ENCODE results near the gene GJA4. TPM values are rescaled to one million over a fixed set of nuclear protein-coding genes. Genes with fewer than 3 reads are reported as not detected.
A peak's percentile ranks its signal among the peaks of the same experiment; 100 is the strongest.
"Not testable (repeated sequence)": the region's sequence is repeated elsewhere in the genome, so short reads cannot be mapped to it uniquely, and the experiment has no call there.

Gene GJA4
- total RNA-seq, 2 donors from 2014 or later: not detected

DNA sequence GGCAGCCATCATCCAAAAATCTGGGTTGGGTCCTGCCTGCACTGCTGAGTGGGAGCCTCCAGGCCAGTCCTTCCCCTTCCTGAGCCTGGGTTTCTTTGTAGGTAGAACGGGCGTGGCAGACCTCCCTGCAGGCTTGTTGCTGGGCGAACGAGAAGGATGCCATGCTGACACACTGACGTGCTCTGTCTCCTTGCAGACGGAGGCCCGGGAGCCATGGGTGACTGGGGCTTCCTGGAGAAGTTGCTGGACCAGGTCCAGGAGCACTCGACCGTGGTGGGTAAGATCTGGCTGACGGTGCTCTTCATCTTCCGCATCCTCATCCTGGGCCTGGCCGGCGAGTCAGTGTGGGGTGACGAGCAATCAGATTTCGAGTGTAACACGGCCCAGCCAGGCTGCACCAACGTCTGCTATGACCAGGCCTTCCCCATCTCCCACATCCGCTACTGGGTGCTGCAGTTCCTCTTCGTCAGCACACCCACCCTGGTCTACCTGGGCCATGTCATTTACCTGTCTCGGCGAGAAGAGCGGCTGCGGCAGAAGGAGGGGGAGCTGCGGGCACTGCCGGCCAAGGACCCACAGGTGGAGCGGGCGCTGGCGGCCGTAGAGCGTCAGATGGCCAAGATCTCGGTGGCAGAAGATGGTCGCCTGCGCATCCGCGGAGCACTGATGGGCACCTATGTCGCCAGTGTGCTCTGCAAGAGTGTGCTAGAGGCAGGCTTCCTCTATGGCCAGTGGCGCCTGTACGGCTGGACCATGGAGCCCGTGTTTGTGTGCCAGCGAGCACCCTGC lies 1.4 kb downstream of the GJA4 start:
- H3K27me3 Mint-ChIP-seq: peaks cover 22% of the 10 kb centered on the region
- H3K36me3 Mint-ChIP-seq (ENCODE audit: low read depth): no peaks in the 10 kb centered on the region
- H3K4me1 Mint-ChIP-seq: peaks cover 6% of the 10 kb centered on the region
- H3K27ac Mint-ChIP-seq: no peak overlapping the region
- no peak for ATAC-seq (replicated peaks)
- H3K4me3 Mint-ChIP-seq: no peak overlapping the region
- no peaks in the 10 kb centered on the region for H3K9me3 Mint-ChIP-seq

DNA sequence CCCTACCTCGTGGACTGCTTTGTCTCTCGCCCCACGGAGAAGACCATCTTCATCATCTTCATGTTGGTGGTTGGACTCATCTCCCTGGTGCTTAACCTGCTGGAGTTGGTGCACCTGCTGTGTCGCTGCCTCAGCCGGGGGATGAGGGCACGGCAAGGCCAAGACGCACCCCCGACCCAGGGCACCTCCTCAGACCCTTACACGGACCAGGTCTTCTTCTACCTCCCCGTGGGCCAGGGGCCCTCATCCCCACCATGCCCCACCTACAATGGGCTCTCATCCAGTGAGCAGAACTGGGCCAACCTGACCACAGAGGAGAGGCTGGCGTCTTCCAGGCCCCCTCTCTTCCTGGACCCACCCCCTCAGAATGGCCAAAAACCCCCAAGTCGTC lies 2.0 kb downstream of the GJA4 start:
- no peaks in the 10 kb centered on the region for H3K36me3 Mint-ChIP-seq (ENCODE audit: low read depth)
- H3K27ac Mint-ChIP-seq: no peak overlapping the region
- peaks cover 6% of the 10 kb centered on the region for H3K4me1 Mint-ChIP-seq
- H3K9me3 Mint-ChIP-seq: no peaks in the 10 kb centered on the region
- peaks cover 21% of the 10 kb centered on the region for H3K27me3 Mint-ChIP-seq
- ATAC-seq (replicated peaks): no peak
- no peak overlapping the region for H3K4me3 Mint-ChIP-seq

DNA sequence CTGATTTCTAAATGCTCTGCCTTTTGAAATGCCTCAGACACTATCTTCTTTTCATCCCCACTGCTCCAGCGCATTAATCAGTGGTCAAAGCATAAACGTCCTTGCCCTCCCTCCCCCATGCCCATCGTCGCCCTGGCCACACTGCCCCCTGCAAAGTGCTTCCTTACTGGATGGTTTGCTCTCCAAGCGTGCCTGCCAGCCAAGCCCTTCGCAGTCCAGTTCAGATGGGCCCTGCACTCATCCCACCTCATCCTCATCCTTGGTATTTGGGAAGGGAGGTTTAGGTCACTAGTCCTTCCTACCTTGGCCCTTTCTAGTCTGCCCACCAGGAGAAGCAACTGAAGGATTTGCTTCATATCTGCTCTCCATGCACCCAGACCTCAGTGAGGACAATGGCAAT lies 3.1 kb downstream of the GJA4 start:
- Mint-ChIP-seq H3K9me3 (no peaks in the 10 kb centered on the region), H3K27me3 (peaks cover 11% of the 10 kb centered on the region), H3K36me3 (ENCODE audit: low read depth) (no peaks in the 10 kb centered on the region), H3K4me3 (no peak overlapping the region), H3K27ac (no peak overlapping the region), H3K4me1 (peaks cover 10% of the 10 kb centered on the region)
- no peak for ATAC-seq (replicated peaks)

DNA sequence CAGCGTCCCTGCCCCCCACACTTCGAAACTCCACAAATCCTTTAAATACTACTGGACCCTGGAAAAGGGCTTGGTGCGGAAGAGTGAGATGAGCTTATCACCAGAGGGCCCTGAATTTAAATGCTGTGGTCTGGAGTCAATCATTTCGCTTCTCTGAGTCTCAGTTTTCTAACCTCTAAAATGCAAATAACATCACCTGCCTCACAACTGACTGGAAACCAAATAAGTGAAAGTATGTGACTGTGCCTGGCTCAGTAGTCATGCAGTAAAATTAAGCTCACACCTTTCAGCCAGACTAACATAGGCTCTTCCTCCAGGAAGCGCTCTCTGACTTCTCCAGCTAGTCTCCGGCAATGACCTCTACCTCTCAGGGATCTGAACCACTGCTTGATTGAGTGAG lies 4.2 kb downstream of the GJA4 start:
- Mint-ChIP-seq H3K4me3 (no peak overlapping the region), H3K27ac (no peak overlapping the region), H3K9me3 (no peaks in the 10 kb centered on the region), H3K27me3 (peaks cover 4% of the 10 kb centered on the region), H3K36me3 (ENCODE audit: low read depth) (no peaks in the 10 kb centered on the region), H3K4me1 (peaks cover 10% of the 10 kb centered on the region)
- ATAC-seq (replicated peaks): peak; percentile 69

DNA sequence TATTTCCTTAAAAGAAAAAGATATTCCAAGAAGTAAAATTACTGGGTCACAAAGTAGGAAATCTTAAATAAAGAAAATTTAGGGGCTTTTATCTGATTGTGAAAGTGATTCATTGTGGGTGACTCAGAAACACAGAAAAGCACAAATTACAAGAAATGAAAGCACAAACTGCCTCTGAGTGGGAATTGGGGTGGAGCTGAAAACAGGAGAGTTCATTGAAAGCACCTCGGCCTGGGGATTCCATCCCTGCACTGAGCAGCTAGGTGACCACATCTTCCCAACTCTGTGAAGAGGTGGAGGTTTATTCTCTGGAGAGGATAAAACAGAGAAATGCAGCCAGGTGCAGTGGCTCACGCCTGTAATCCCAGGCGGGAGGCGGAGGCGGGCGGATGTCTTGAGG lies 7.4 kb downstream of the GJA4 start:
- H3K4me1 Mint-ChIP-seq: peaks cover 10% of the 10 kb centered on the region
- peak overlapping the region; percentile 51 for H3K27ac Mint-ChIP-seq
- H3K27me3 Mint-ChIP-seq: no peaks in the 10 kb centered on the region
- H3K36me3 Mint-ChIP-seq (ENCODE audit: low read depth): no peaks in the 10 kb centered on the region
- no peaks in the 10 kb centered on the region for H3K9me3 Mint-ChIP-seq
- ATAC-seq (replicated peaks): peak; percentile 90
- H3K4me3 Mint-ChIP-seq: no peak overlapping the region

DNA sequence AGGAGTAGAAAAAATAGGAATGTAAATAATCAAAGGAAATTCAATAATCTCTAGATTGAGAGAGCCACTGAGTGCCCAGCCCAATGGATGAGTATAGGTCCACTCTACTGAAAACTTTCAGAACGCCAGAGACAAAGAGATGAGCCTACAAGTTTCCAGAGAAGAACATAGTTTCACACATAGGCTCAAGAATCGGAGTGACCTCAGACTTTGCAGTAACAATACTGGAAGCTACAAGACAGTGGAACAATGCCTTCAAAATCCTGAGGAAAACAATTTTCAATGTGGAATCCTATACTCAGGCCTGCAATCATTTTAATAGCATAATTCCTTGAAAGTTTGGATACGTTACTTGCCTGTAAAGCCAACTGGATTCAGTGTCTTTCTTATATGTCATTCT lies 11.0 kb downstream of the GJA4 start:
- Mint-ChIP-seq H3K4me3 (no peak overlapping the region), H3K36me3 (ENCODE audit: low read depth) (no peaks in the 10 kb centered on the region), H3K9me3 (no peaks in the 10 kb centered on the region), H3K27me3 (no peaks in the 10 kb centered on the region), H3K27ac (no peak overlapping the region), H3K4me1 (peaks cover 4% of the 10 kb centered on the region)
- ATAC-seq (replicated peaks): no peak

DNA sequence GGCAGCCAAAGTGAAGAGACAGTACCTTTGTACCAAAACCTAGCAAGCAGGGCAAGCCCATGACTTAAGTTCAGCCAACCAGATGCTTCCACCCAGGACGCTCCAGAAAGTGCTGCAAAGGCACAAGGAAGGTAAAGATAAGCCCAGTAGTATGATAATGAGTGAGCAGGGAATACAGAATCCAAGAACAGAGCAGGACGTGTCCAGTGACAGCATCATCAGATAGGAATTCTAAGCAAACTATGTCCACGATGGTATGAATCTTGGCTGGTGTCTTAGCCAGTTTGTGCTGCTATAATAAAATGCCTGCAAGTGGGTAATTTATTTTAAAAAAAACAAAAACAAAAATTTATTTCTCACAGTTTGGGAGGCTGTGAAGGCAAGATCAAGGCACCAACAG lies 13.6 kb downstream of the GJA4 start:
- no peak for ATAC-seq (replicated peaks)
- H3K4me3 Mint-ChIP-seq: no peak overlapping the region
- H3K27ac Mint-ChIP-seq: no peak overlapping the region
- H3K27me3 Mint-ChIP-seq: no peaks in the 10 kb centered on the region
- H3K36me3 Mint-ChIP-seq (ENCODE audit: low read depth): no peaks in the 10 kb centered on the region
- peaks cover 9% of the 10 kb centered on the region for H3K9me3 Mint-ChIP-seq
- no peaks in the 10 kb centered on the region for H3K4me1 Mint-ChIP-seq

DNA sequence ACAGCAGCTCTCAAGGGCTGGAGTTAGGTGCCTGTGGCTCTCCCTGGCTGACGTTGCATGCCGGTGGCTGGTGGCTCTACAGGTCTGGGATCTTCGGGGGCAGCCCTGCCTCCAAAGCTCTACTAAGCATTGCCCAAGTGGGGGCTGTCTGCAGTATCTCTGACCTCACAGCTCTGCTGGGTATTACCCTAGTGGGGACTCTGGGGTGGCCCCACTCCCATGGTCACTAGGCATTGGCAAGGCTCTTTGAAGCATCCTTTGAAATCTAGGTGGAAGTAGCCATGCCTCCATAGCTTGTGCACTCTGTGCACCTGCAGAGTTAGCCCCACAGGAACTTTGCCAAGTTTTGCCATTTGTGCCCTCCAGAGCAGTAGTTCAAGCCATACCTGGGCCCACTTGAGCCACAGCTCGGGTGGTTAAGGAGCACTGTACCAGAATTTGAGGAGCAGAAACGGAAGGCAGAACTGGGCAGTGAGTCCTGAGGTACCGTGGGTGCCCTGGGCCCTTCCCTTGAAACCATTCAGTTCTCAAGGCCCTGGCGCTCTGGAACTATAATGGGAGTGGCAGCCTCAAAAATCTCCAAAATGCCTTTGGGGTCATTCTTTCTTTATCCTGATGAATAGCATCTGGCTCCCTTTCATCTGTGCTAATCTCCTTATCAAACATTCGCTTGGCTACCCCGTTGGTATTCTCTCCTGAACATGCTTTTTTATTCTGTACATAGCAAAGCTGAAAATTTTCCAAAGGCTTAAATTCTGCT lies 15.4 kb downstream of the GJA4 start:
- no peak overlapping the region for H3K27ac Mint-ChIP-seq
- H3K4me1 Mint-ChIP-seq: no peaks in the 10 kb centered on the region

DNA sequence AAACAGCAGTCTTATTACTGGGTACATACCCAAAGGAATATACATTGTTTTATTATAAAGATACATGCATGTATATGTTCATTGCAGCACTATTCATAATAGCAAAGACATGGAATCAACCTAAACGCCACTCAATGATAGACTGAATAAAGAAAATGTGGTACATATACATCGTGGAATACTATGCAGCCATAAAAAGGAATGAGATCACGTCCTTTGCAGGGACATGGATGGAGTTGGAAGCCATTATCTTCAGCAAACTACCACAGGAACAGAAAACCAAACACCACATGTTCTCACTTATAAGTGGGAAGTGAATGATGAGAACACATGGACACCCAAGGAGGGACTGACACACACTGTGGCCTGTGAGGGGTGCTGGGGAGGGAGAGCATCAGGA lies 18.0 kb downstream of the GJA4 start:
- H3K4me3 Mint-ChIP-seq; ATAC-seq (replicated peaks); H3K4me1 Mint-ChIP-seq; H3K9me3 Mint-ChIP-seq; H3K27ac Mint-ChIP-seq; H3K27me3 Mint-ChIP-seq; H3K36me3 Mint-ChIP-seq (ENCODE audit: low read depth): not testable (repeated sequence)

More for the DNA sequence above, 15.4 kb downstream of the GJA4 start:
- ATAC-seq (replicated peaks): no peak
- H3K36me3 Mint-ChIP-seq (ENCODE audit: low read depth): no peaks in the 10 kb centered on the region
- no peak overlapping the region for H3K4me3 Mint-ChIP-seq
- H3K27me3 Mint-ChIP-seq: no peaks in the 10 kb centered on the region
- H3K9me3 Mint-ChIP-seq: peaks cover 9% of the 10 kb centered on the region

DNA sequence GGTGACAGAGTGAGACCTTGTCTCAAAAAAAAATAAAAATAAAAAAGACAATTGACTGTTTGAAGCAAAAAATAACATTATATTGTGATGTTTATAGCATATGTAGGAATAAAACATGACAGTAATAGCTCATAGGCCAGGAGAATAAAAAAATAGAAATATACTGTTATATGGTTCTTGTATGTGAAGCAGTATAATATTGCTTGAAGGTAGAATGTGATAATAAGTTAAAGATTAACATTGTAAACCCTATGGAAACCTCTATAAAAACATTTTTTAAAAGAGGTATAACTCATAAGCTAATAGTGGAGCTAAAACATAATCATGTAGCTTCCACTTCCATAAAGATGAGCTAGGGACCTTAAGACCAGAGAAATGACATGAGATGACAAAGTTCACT lies 23.5 kb downstream of the GJA4 start:
- Mint-ChIP-seq H3K4me1 (no peaks in the 10 kb centered on the region), H3K4me3 (no peak overlapping the region), H3K9me3 (no peaks in the 10 kb centered on the region), H3K36me3 (ENCODE audit: low read depth) (no peaks in the 10 kb centered on the region), H3K27ac (no peak overlapping the region), H3K27me3 (no peaks in the 10 kb centered on the region)
- ATAC-seq (replicated peaks): no peak

DNA sequence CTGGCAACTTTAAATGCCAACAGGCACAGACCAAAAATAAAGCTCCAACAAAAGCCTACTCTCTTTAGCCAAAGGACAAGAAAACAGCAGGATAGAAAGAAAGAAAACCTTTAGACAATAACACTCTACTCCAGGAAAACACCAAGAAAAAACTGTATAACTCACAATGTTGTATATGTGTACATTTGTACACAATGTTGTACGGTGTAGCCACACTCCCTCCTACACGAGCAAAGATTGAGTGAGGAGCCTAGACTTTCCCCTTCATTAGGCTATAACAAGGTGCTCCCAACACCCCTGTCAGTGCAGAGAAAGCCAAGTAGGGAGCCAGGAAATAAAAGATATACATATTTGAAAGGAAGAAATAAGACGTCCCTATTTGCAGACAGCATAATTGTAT lies 24.0 kb downstream of the GJA4 start:
- H3K36me3 Mint-ChIP-seq (ENCODE audit: low read depth): no peaks in the 10 kb centered on the region
- no peak overlapping the region for H3K27ac Mint-ChIP-seq
- no peaks in the 10 kb centered on the region for H3K9me3 Mint-ChIP-seq
- H3K4me1 Mint-ChIP-seq: no peaks in the 10 kb centered on the region
- no peak overlapping the region for H3K4me3 Mint-ChIP-seq
- H3K27me3 Mint-ChIP-seq: no peaks in the 10 kb centered on the region
- no peak for ATAC-seq (replicated peaks)

DNA sequence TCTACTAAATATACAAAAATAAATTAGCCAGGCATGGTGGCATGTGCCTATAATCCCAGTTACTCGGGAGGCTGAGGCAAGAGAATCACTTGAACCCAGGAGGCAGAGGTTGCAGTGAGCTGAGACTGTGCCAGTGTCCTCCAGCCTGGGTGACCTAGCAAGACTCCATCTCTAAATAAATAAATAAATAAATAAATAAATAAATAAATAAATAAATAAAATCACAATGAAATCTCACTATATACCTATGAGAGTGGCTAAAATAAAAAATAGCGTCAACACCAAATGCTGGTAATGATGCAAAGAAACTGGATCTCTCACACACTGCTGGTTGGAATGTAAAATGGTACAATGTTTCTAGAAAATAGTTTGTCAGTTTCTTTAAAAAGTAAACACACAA lies 26.1 kb downstream of the GJA4 start:
- H3K27me3 Mint-ChIP-seq; H3K36me3 Mint-ChIP-seq (ENCODE audit: low read depth); H3K9me3 Mint-ChIP-seq; H3K27ac Mint-ChIP-seq; H3K4me3 Mint-ChIP-seq; H3K4me1 Mint-ChIP-seq; ATAC-seq (replicated peaks): not testable (repeated sequence)

DNA sequence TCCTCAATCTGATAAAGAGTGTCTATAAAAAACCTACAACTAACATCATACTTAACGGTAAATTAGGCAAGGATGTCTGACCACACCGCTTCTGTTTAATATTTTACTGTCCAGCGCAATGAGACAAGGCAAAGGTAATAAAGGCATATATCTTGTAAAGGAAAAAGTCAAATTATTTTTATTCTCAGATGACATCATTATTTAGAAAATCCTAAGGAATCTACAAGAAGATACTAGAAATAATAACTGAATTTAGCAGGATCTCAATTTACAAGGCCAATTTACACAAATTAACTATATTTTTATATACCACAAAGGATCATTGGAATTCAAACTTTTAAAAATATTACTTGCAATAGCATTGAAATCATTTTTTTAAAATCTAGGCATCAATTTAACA lies 29.4 kb downstream of the GJA4 start:
- no peaks in the 10 kb centered on the region for H3K27me3 Mint-ChIP-seq
- no peaks in the 10 kb centered on the region for H3K36me3 Mint-ChIP-seq (ENCODE audit: low read depth)
- H3K4me1 Mint-ChIP-seq: no peaks in the 10 kb centered on the region
- no peak overlapping the region for H3K4me3 Mint-ChIP-seq
- H3K27ac Mint-ChIP-seq: no peak overlapping the region
- no peak for ATAC-seq (replicated peaks)
- peaks cover 3% of the 10 kb centered on the region for H3K9me3 Mint-ChIP-seq

DNA sequence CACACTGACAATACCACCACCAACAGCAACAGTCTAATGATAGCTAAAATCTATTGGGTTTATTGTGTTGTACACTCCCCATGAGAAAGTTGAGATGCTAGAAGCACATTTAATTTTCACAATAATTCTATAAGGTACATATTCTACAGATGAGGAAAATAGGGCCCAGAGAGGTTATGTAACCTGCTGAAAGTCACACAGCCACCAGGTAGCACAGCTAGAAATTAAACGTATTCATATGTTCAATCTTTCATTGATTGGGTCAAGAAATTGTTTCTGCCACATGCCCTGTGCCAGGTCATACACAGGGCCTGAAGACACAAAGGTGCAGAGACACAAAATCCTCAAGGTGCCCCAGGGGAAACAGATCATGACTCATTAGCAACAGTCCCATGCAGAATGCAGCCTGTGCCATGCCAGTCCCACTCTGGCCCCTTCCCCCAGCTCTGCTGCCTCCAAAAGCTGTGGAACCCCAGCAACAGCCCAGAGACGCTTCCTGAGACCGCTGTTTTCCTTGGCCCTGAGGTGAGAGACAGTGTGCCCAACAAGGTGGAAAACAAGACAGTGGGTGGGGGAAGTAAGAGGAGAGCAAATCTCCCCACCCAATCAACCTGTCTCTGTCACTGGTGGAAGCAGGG lies 32.1 kb downstream of the GJA4 start:
- no peaks in the 10 kb centered on the region for H3K36me3 Mint-ChIP-seq (ENCODE audit: low read depth)
- no peaks in the 10 kb centered on the region for H3K27me3 Mint-ChIP-seq
- H3K4me1 Mint-ChIP-seq: no peaks in the 10 kb centered on the region
- H3K9me3 Mint-ChIP-seq: peaks cover 3% of the 10 kb centered on the region
- no peak overlapping the region for H3K27ac Mint-ChIP-seq
- no peak overlapping the region for H3K4me3 Mint-ChIP-seq
- ATAC-seq (replicated peaks): no peak

All from activated T-helper 17 cell treated with anti-CD3 and anti-CD28 coated beads, Interleukin-2, amount 50 U/mL, for 72 hours (primary cell).